HepG2 (cell line): Measurements from ENCODE around the gene PRKCZ. TPM values are rescaled to one million over a fixed set of nuclear protein-coding genes. Genes with fewer than 3 reads are reported as not detected.

ENCODE experiments used
- ATRX ChIP-seq: sonication (generic); formaldehyde crosslinking; IDR thresholded peaks from 2 replicates; pipeline ENCODE4 v1.4.0; 2020; ENCODE audit warnings: missing genetic modification reagents, borderline replicate concordance
- PRPF4 ChIP-seq: fragments of 200-400 bp; formaldehyde crosslinking; IDR thresholded peaks from 2 replicates; pipeline ENCODE4 v1.6.1; 2016; ENCODE audit warnings: low read length, low read depth; ENCODE audit not compliant: poor library complexity, severe bottlenecking
- ZNF335 ChIP-seq: sonication (generic); formaldehyde crosslinking; IDR thresholded peaks from 2 replicates; pipeline ENCODE4 v1.4.0; 2020; ENCODE audit warnings: missing genetic modification reagents
- ZNF441 ChIP-seq: sonication (generic); formaldehyde crosslinking; IDR thresholded peaks from 2 replicates; pipeline ENCODE4 v1.7.0; 2021; ENCODE audit warnings: missing genetic modification reagents, borderline replicate concordance
- ZSCAN21 ChIP-seq: sonication (generic); formaldehyde crosslinking; IDR thresholded peaks from 2 replicates; pipeline ENCODE4 v1.8.0; 2022; ENCODE audit warnings: mild to moderate bottlenecking, missing genetic modification reagents, moderate library complexity, borderline replicate concordance
- polyA plus RNA-seq, 8 experiments: library from polyadenylated mRNA; depleted of rRNA in 3 of 8; stranded (reverse) in 7 of 8; unstranded in 1 of 8; fragments of >200 nt; fragmentation: Illumina TruSeq in 4 of 8; extraction: Trizol in 4 of 8; gene quantifications; 2 replicates each; pipeline versions ENCODE4 v1.2.1 to v1.2.3, GENCODE V29; 2011 to 2016; ENCODE audit warnings: low read depth in 4 of 8, missing spikeins in 1 of 8, mixed read lengths in 1 of 8; ENCODE audit not compliant: insufficient read depth in 1 of 8
- total RNA-seq, 5 experiments: library from RNA; depleted of rRNA; stranded (reverse); fragments of >200 nt; fragmentation: Illumina TruSeq; extraction: Trizol; gene quantifications; 2 replicates each; pipeline ENCODE4 v1.2.3, GENCODE V29; 2016; ENCODE audit warnings: low read depth in 1 of 5
- TF ChIP-seq, protein P1 (sequence below): sonication (generic); formaldehyde crosslinking; IDR thresholded peaks from 2 replicates; pipeline ENCODE4 v1.5.1; 2020; ENCODE audit warnings: mild to moderate bottlenecking, missing genetic modification reagents
- TF ChIP-seq, protein P2 (sequence below): sonication (generic); formaldehyde crosslinking; IDR thresholded peaks from 2 replicates; pipeline ENCODE4 v1.4.0; 2020; ENCODE audit warnings: missing genetic modification reagents, borderline replicate concordance
- TF ChIP-seq, protein P3 (sequence below): sonication (generic); formaldehyde crosslinking; IDR thresholded peaks from 2 replicates; pipeline ENCODE4 v1.4.0; 2020; ENCODE audit warnings: missing genetic modification reagents

Gene PRKCZ
- total and polyA plus RNA-seq, 2 of the 13 experiments (the other 11 are each of a cell fraction or from before 2014, with no cell fraction given), result 34.7 to 85.2 TPM

DNA sequence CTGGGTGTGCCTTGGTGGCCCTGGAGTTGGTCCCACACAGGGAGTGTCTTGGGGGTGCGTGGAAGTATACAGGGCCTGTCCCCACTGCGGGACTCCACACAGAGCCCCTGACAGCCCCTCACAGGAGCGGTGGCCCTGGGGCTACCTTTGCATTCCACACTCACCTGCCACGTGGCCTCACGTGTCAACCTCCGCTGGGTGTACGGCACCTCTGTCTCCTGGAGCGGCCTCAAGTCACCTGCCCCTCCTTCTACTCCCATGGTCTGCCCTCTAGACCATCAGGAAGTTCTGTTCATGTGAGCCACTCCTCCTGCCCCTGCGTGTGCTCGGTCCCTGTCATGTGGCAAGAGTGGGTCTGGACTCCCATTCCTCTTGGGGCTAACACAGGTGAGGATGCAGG lies 85.7 kb downstream of the PRKCZ start (continued):
- TF ChIP-seq, protein P1, sequence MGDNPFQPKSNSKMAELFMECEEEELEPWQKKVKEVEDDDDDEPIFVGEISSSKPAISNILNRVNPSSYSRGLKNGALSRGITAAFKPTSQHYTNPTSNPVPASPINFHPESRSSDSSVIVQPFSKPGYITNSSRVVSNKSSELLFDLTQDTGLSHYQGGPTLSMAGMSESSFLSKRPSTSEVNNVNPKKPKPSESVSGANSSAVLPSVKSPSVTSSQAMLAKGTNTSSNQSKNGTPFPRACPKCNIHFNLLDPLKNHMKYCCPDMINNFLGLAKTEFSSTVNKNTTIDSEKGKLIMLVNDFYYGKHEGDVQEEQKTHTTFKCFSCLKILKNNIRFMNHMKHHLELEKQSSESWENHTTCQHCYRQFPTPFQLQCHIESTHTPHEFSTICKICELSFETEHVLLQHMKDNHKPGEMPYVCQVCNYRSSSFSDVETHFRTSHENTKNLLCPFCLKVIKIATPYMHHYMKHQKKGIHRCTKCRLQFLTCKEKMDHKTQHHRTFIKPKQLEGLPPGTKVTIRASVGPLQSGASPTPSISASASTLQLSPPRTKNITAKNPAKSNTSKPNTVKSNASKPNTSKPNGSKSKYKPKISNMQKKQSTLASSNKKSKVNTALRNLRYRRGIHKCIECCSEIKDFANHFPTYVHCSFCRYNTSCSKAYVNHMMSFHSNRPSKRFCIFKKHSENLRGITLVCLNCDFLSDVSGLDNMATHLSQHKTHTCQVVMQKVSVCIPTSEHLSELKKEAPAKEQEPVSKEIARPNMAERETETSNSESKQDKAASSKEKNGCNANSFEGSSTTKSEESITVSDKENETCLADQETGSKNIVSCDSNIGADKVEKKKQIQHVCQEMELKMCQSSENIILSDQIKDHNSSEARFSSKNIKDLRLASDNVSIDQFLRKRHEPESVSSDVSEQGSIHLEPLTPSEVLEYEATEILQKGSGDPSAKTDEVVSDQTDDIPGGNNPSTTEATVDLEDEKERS (CRISPR knock-in tag), result no peak
- TF ChIP-seq, protein P2, sequence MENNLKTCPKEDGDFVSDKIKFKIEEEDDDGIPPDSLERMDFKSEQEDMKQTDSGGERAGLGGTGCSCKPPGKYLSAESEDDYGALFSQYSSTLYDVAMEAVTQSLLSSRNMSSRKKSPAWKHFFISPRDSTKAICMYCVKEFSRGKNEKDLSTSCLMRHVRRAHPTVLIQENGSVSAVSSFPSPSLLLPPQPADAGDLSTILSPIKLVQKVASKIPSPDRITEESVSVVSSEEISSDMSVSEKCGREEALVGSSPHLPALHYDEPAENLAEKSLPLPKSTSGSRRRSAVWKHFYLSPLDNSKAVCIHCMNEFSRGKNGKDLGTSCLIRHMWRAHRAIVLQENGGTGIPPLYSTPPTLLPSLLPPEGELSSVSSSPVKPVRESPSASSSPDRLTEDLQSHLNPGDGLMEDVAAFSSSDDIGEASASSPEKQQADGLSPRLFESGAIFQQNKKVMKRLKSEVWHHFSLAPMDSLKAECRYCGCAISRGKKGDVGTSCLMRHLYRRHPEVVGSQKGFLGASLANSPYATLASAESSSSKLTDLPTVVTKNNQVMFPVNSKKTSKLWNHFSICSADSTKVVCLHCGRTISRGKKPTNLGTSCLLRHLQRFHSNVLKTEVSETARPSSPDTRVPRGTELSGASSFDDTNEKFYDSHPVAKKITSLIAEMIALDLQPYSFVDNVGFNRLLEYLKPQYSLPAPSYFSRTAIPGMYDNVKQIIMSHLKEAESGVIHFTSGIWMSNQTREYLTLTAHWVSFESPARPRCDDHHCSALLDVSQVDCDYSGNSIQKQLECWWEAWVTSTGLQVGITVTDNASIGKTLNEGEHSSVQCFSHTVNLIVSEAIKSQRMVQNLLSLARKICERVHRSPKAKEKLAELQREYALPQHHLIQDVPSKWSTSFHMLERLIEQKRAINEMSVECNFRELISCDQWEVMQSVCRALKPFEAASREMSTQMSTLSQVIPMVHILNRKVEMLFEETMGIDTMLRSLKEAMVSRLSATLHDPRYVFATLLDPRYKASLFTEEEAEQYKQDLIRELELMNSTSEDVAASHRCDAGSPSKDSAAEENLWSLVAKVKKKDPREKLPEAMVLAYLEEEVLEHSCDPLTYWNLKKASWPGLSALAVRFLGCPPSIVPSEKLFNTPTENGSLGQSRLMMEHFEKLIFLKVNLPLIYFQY, result no peak
- TF ChIP-seq ZSCAN21 (CRISPR knock-in tag) (no peak), PRPF4 (no peak), ATRX (no peak), ZNF335 (CRISPR knock-in tag) (0 out of 2 replicates have a peak, but pooled peaks have one; percentile 10), ZNF441 (CRISPR knock-in tag) (no peak)
- TF ChIP-seq, protein P3, sequence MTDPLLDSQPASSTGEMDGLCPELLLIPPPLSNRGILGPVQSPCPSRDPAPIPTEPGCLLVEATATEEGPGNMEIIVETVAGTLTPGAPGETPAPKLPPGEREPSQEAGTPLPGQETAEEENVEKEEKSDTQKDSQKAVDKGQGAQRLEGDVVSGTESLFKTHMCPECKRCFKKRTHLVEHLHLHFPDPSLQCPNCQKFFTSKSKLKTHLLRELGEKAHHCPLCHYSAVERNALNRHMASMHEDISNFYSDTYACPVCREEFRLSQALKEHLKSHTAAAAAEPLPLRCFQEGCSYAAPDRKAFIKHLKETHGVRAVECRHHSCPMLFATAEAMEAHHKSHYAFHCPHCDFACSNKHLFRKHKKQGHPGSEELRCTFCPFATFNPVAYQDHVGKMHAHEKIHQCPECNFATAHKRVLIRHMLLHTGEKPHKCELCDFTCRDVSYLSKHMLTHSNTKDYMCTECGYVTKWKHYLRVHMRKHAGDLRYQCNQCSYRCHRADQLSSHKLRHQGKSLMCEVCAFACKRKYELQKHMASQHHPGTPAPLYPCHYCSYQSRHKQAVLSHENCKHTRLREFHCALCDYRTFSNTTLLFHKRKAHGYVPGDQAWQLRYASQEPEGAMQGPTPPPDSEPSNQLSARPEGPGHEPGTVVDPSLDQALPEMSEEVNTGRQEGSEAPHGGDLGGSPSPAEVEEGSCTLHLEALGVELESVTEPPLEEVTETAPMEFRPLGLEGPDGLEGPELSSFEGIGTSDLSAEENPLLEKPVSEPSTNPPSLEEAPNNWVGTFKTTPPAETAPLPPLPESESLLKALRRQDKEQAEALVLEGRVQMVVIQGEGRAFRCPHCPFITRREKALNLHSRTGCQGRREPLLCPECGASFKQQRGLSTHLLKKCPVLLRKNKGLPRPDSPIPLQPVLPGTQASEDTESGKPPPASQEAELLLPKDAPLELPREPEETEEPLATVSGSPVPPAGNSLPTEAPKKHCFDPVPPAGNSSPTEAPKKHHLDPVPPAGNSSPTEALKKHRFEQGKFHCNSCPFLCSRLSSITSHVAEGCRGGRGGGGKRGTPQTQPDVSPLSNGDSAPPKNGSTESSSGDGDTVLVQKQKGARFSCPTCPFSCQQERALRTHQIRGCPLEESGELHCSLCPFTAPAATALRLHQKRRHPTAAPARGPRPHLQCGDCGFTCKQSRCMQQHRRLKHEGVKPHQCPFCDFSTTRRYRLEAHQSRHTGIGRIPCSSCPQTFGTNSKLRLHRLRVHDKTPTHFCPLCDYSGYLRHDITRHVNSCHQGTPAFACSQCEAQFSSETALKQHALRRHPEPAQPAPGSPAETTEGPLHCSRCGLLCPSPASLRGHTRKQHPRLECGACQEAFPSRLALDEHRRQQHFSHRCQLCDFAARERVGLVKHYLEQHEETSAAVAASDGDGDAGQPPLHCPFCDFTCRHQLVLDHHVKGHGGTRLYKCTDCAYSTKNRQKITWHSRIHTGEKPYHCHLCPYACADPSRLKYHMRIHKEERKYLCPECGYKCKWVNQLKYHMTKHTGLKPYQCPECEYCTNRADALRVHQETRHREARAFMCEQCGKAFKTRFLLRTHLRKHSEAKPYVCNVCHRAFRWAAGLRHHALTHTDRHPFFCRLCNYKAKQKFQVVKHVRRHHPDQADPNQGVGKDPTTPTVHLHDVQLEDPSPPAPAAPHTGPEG, result 0 out of 2 replicates have a peak, but pooled peaks have one; percentile 5
